NCI-H2107 (cell line): ENCODE measurements around the gene IGF2BP3.

ENCODE experiments used
- DNase-seq: peaks from one replicate; lab custom pipeline; 2025; lab: John Stamatoyannopoulos, UW

IGF2BP3 gene

GRCh38 chr7:23472046-23472445, 1.8 kb upstream of the IGF2BP3 start:
- DNase-seq, result no peak

GRCh38 chr7:23471106-23471859, 992 bp upstream of the IGF2BP3 start:
- no peak for DNase-seq

- DNase-seq, result no peak
These were observed 385 bp downstream of the IGF2BP3 start for GRCh38 chr7:23469961-23470250.

- DNase-seq, result no peak
These were observed 936 bp downstream of the IGF2BP3 start for GRCh38 chr7:23469150-23469960.

- no peak for DNase-seq
These were observed 1.7 kb downstream of the IGF2BP3 start for GRCh38 chr7:23468526-23469149.

GRCh38 chr7:23467806-23468525, 2.3 kb downstream of the IGF2BP3 start:
- DNase-seq, result no peak

GRCh38 chr7:23467291-23467805, 2.9 kb downstream of the IGF2BP3 start:
- DNase-seq, result no peak

GRCh38 chr7:23462846-23463245, 7.4 kb downstream of the IGF2BP3 start:
- DNase-seq, result no peak

GRCh38 chr7:23458044-23458443, 12.2 kb downstream of the IGF2BP3 start:
- DNase-seq, result no peak

GRCh38 chr7:23456093-23456492, 14.2 kb downstream of the IGF2BP3 start:
- DNase-seq, result no peak

GRCh38 chr7:23454881-23455526, 15.3 kb downstream of the IGF2BP3 start:
- DNase-seq, result no peak

GRCh38 chr7:23450518-23450917, 19.8 kb downstream of the IGF2BP3 start:
- DNase-seq, result no peak

GRCh38 chr7:23449941-23450340, 20.4 kb downstream of the IGF2BP3 start:
- no peak for DNase-seq

GRCh38 chr7:23445326-23445725, 25.0 kb downstream of the IGF2BP3 start:
- DNase-seq, result no peak

- DNase-seq, result no peak
These were observed 26.3 kb downstream of the IGF2BP3 start for GRCh38 chr7:23443974-23444373.

GRCh38 chr7:23438171-23438570, 32.1 kb downstream of the IGF2BP3 start:
- DNase-seq, result no peak

- no peak for DNase-seq
These were observed 36.0 kb downstream of the IGF2BP3 start for GRCh38 chr7:23434147-23434917.

GRCh38 chr7:23431702-23432199, 38.5 kb downstream of the IGF2BP3 start:
- DNase-seq, result no peak

- DNase-seq, result no peak
These were observed 39.4 kb downstream of the IGF2BP3 start for GRCh38 chr7:23430893-23431259.

- DNase-seq, result no peak
These were observed 43.4 kb downstream of the IGF2BP3 start for GRCh38 chr7:23426876-23427275.

GRCh38 chr7:23422909-23423308, 47.4 kb downstream of the IGF2BP3 start:
- no peak for DNase-seq
